Endothelial cell of umbilical vein (primary cell): Measurements from ENCODE around the gene EPB41L3. TPM values are rescaled to one million over a fixed set of nuclear protein-coding genes. Genes with fewer than 3 reads are reported as not detected.

ENCODE experiments used
- BruUV-seq: library from RNA; stranded (reverse); fragments of 400-500 nt; replicated peaks from 2 replicates; lab custom pipeline; 2021; lab: Mats Ljungman, UMichigan
- CTCF ChIA-PET: fragments of 300-600, 350-600 bp; sonication (Branson Sonifier 250); formaldehyde crosslinking; loops from one replicate; lab custom pipeline; 2021; ENCODE audit warnings: antibody characterized with exemption, inconsistent platforms; lab: Charles Lee
- POLR2A ChIA-PET: fragments of 300-600, 350-600 bp; sonication (Branson Sonifier 250); formaldehyde crosslinking; loops from one replicate; lab custom pipeline; 2021; ENCODE audit warnings: antibody characterized with exemption, inconsistent platforms; lab: Charles Lee
- DNase-seq: peaks from one replicate; pipeline ENCODE4 v3.0.0-alpha.2; 2011; ENCODE audit warnings: low read depth, low spot score
- FAIRE-seq: peaks from 2 replicates; lab custom pipeline; 2011; peaks lifted over from hg19 to GRCh38; lab: Jason Lieb, UNC
- H2AFZ ChIP-seq: 2 replicates; pipeline ENCODE4 v1.6.0; 2012; ENCODE audit warnings: low read depth, low read length, control low read depth, inconsistent platforms
- H3K27ac ChIP-seq: 2 replicates; pipeline ENCODE4 v1.5.1; 2011; ENCODE audit warnings: low read depth, mild to moderate bottlenecking, control low read depth, low read length, moderate library complexity; ENCODE audit not compliant: insufficient read depth
- H3K27me3 ChIP-seq, 2 experiments: 2 replicates each; pipeline versions ENCODE4 v1.6.0 to v1.6.1; 2011; ENCODE audit warnings: low read length in 2 of 2, mixed read lengths in 1 of 2; ENCODE audit not compliant: control insufficient read depth in 2 of 2, insufficient read depth in 2 of 2
- H3K36me3 ChIP-seq, 2 experiments: 2 replicates in 1 of 2; 3 replicates in 1 of 2; pipeline ENCODE4 v1.5.1; 2011; ENCODE audit warnings: low read length in 2 of 2, mild to moderate bottlenecking in 1 of 2, moderate library complexity in 1 of 2; ENCODE audit not compliant: control insufficient read depth in 2 of 2, insufficient read depth in 2 of 2; ENCODE audit errors: extremely low read depth in 1 of 2
- H3K4me1 ChIP-seq: 3 replicates; pipeline ENCODE4 v1.5.1; 2011; ENCODE audit warnings: mild to moderate bottlenecking, low read length; ENCODE audit not compliant: control insufficient read depth, insufficient read depth; ENCODE audit errors: extremely low read depth
- H3K4me2 ChIP-seq: 2 replicates; pipeline ENCODE4 v1.6.1; 2011; ENCODE audit warnings: low read length, control low read depth, mixed read lengths; ENCODE audit not compliant: insufficient read depth
- H3K4me3 ChIP-seq, 3 experiments: fragments of 200-600 bp in 1 of 3; sonication (generic), shearing (Covaris generic) in 1 of 3; replicated peaks in 1 of 3; 2 replicates each; pipeline ENCODE4 v1.5.1; 2011 to 2016; ENCODE audit warnings: control low read depth in 3 of 3, low read length in 3 of 3, mild to moderate bottlenecking in 2 of 3, inconsistent platforms in 1 of 3, low read depth in 1 of 3, moderate library complexity in 1 of 3; ENCODE audit not compliant: insufficient read depth in 1 of 3
- H3K79me2 ChIP-seq: 2 replicates; pipeline ENCODE4 v1.6.0; 2012; ENCODE audit warnings: low read length, inconsistent platforms; ENCODE audit not compliant: control insufficient read depth, insufficient read depth
- H3K9ac ChIP-seq: replicated peaks from 2 replicates; pipeline ENCODE3; 2011; ENCODE audit warnings: low read length, control low read depth; ENCODE audit not compliant: insufficient read depth; ENCODE audit errors: extremely low read depth
- H3K9me1 ChIP-seq: replicated peaks from 3 replicates; pipeline ENCODE4 v1.6.0; 2011; ENCODE audit warnings: mild to moderate bottlenecking, low read length; ENCODE audit not compliant: control insufficient read depth, insufficient read depth; ENCODE audit errors: extremely low read depth
- H3K9me3 ChIP-seq: replicated peaks from 2 replicates; pipeline ENCODE4 v1.5.1; 2012; ENCODE audit warnings: low read length, inconsistent platforms; ENCODE audit not compliant: control insufficient read depth, insufficient read depth
- H4K20me1 ChIP-seq: replicated peaks from 2 replicates; pipeline ENCODE3; 2011; ENCODE audit warnings: mild to moderate bottlenecking, low read length; ENCODE audit not compliant: control insufficient read depth, insufficient read depth; ENCODE audit errors: extremely low read depth
- CTCF ChIP-seq, 2 donors: IDR thresholded peaks; 1 replicate in 1 of 2; 2 replicates in 1 of 2; pipeline ENCODE4 v1.5.1; 2011; ENCODE audit warnings: low read length in 2 of 2, mild to moderate bottlenecking in 2 of 2, moderate library complexity in 2 of 2, control low read depth in 1 of 2, inconsistent platforms in 1 of 2, low read depth in 1 of 2; ENCODE audit not compliant: insufficient read depth in 1 of 2; ENCODE audit errors: extremely low read depth in 1 of 2
- EZH2 ChIP-seq: IDR thresholded peaks from 2 replicates; pipeline ENCODE4 v1.6.1; 2012; ENCODE audit warnings: borderline replicate concordance, low read depth, mild to moderate bottlenecking, moderate library complexity, low read length, inconsistent platforms; ENCODE audit not compliant: severe bottlenecking
- FOS ChIP-seq: IDR thresholded peaks from 2 replicates; pipeline ENCODE4 v1.6.1; 2011; ENCODE audit warnings: mild to moderate bottlenecking, low read length, moderate library complexity, borderline replicate concordance; ENCODE audit not compliant: insufficient read depth
- GATA2 ChIP-seq: IDR thresholded peaks from 2 replicates; pipeline ENCODE4 v1.7.0; 2011; ENCODE audit warnings: low read depth, mild to moderate bottlenecking, moderate library complexity, mixed read lengths, low read length; ENCODE audit not compliant: insufficient read length, insufficient read depth
- JUN ChIP-seq: IDR thresholded peaks from 2 replicates; pipeline ENCODE4 v1.6.1; 2011; ENCODE audit warnings: borderline replicate concordance, low read depth; ENCODE audit not compliant: insufficient read length, insufficient read depth
- MAX ChIP-seq: IDR thresholded peaks from 2 replicates; pipeline ENCODE4 v1.6.1; 2011; ENCODE audit not compliant: insufficient read depth, insufficient read length
- MYC ChIP-seq: IDR thresholded peaks from one replicate; pipeline ENCODE4 v1.6.1; 2011; ENCODE audit warnings: mild to moderate bottlenecking, low read depth, low read length
- POLR2A ChIP-seq: IDR thresholded peaks from 2 replicates; pipeline ENCODE4 v1.6.1; 2012; ENCODE audit warnings: low read depth, mild to moderate bottlenecking, control low read depth, low read length
- POLR2AphosphoS5 ChIP-seq: IDR thresholded peaks from 2 replicates; pipeline ENCODE4 v1.6.1; 2012; ENCODE audit warnings: low read depth, mild to moderate bottlenecking, control low read depth, low read length, moderate library complexity; ENCODE audit not compliant: insufficient read depth
- dilution Hi-C: fragments of 300-500 bp; cut with MboI; formaldehyde crosslinking; loops from one replicate; pipeline ENCODE4 v1.15.0; 2019; ENCODE audit warnings: low sequenced_read_pairs; ENCODE audit not compliant: extremely low pct_ligation_motif_present
- intact Hi-C: fragments of 100-400 bp; cut with micrococcal nuclease; formaldehyde crosslinking; loops from one replicate; pipeline ENCODE4 v1.10.0; 2022
- polyA plus RNA-seq, 4 experiments: library from polyadenylated mRNA; depleted of rRNA in 3 of 4; stranded (reverse) in 3 of 4; unstranded in 1 of 4; fragments of >200 nt; gene quantifications; 2 replicates each; pipeline versions ENCODE4 v1.2.1 to v1.2.3, GENCODE V29; 2011 to 2012; ENCODE audit warnings: missing spikeins in 1 of 4
- total RNA-seq: library from RNA; stranded (reverse); gene quantifications from 2 replicates; pipeline ENCODE4 v1.2.3, GENCODE V29; 2021

EPB41L3 gene
- total and polyA plus RNA-seq, 2 donors (not counting 3 experiments of a cell fraction or from before 2014, with no cell fraction given) = 38.9 to 114 TPM

DNA sequence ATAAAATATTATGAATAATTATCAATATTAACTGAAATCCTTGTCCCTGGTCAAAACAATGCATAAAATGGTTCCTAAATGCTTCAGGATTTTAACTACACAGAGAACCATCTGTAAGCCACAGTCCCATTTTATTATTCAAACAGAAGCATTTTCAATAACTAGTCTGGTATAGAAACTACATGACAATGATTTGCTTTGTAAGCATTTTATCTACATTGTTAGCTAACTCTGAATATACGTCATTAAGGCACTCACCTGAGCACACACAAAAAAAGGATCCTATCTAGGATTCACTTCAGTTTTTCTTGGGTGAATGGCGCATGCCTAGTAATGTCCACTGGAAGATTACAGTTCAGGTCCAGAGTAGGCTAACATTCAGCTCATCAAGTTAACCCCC lies 22.8 kb downstream of the EPB41L3 start:
- no peak for FAIRE-seq

More for the DNA sequence above, 22.8 kb downstream of the EPB41L3 start:
- Histone ChIP-seq H3K27me3 (no peaks in the 10 kb centered on the region), H3K9ac (no peak overlapping the region), H4K20me1 (no peaks in the 10 kb centered on the region), H3K4me1 (peaks cover 47% of the 10 kb centered on the region), H3K36me3 (no peaks in the 10 kb centered on the region), H3K4me2 (peak overlapping the region; percentile 85), H3K79me2 (peaks cover 83% of the 10 kb centered on the region), H2AFZ (peak overlapping the region; percentile 22), H3K9me3 (no peaks in the 10 kb centered on the region), H3K9me1 (no peaks in the 10 kb centered on the region), H3K4me3 (no peak overlapping the region), H3K27ac (peak overlapping the region; percentile 87)
- dilution Hi-C loops (no loop called here), intact Hi-C loops (loop anchor here (2.0 kb wide), 1 partner anchor 18 kb away; no protein-coding TSS in a partner anchor)
- DNase-seq = no peak
- POLR2A ChIA-PET = no interaction called here
- TF ChIP-seq FOS (no peak), JUN (no peak), POLR2A (no peak), CTCF (IDR thresholded peaks at IDR 0.05; ENCODE audit: extremely low read depth in 1 of 2, insufficient read depth in 1 of 2, low read depth in 1 of 2, low read length in 2 of 2) (no peak), POLR2AphosphoS5 (no peak), MAX (no peak), MYC (no peak), EZH2 (no peak), GATA2 (no peak)
- CTCF ChIA-PET = interaction anchor here (1.0 to 2.5 kb wide), 3 partner anchors 10 to 95 kb away, joined by 4 to 6 read pairs (median 4); no protein-coding TSS in a partner anchor
- no TSS peak for BruUV-seq
